ENCODE measurements around the gene ILF3.

ILF3 gene

GRCh38 chr19:10653732-10654609 lies at the start of gene ILF3:
ILF3 (plus strand) TSS chr19:10654346; CDS start chr19:10670606, 16,260 bp downstream.
- Histone ChIP-seq H3K4me1 (ENCODE audit: control insufficient read depth, insufficient read depth, low read length) (peaks cover 10% of the 10 kb centered on the region), H3K27ac (ENCODE audit: low read depth, low read length) (peak within 1 kb of the TSS; percentile 98), H3K27me3 (ENCODE audit: control insufficient read depth, insufficient read depth, low read length) (no peaks in the 10 kb centered on the region), H3K9ac (ENCODE audit: low read depth, low read length) (peak within 1 kb of the TSS; percentile 100), H3K4me3 (ENCODE audit: low read depth, low read length) (peak within 1 kb of the TSS; percentile 87), H3K9me3 (ENCODE audit: control insufficient read depth, insufficient read depth, low read length) (no peaks in the 10 kb centered on the region), H3K36me3 (ENCODE audit: control insufficient read depth, insufficient read depth, low read length) (peaks cover 45% of the 10 kb centered on the region)

GRCh38 chr19:10604460-10604980 lies 49.6 kb upstream of the ILF3 start:
- Histone ChIP-seq H3K9me3 (ENCODE audit: control insufficient read depth, insufficient read depth, low read length) (no peaks in the 10 kb centered on the region), H3K36me3 (ENCODE audit: control insufficient read depth, insufficient read depth, low read length) (no peaks in the 10 kb centered on the region), H3K27me3 (ENCODE audit: control insufficient read depth, insufficient read depth, low read length) (no peaks in the 10 kb centered on the region), H3K9ac (ENCODE audit: low read depth, low read length) (no peak overlapping the region), H3K27ac (ENCODE audit: low read depth, low read length) (peak overlapping the region; percentile 90), H3K4me3 (ENCODE audit: low read depth, low read length) (no peak overlapping the region), H3K4me1 (ENCODE audit: control insufficient read depth, insufficient read depth, low read length) (peaks cover 6% of the 10 kb centered on the region)

DNA sequence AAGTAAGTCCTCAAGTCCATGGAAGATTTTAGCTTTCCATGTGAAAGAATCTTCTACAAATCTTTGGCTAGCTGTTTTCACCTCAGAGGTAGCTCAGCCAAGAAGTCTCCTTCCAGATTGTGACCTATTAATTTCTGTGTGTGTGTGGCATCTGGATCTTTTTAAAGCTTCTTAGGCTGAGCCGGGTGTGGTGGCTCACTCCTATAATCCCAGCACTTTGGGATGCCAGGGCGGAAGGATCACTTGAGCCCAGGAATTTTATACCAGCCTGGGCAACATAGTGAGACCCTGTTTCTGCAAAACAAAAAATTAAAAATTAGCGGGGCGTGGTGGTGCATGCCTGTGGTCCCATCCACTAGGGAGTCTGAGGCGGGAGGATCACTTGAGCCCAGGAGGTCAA lies 42.2 kb upstream of the ILF3 start:
- no peak overlapping the region for H3K9ac ChIP-seq (ENCODE audit: low read depth, low read length)

DNA sequence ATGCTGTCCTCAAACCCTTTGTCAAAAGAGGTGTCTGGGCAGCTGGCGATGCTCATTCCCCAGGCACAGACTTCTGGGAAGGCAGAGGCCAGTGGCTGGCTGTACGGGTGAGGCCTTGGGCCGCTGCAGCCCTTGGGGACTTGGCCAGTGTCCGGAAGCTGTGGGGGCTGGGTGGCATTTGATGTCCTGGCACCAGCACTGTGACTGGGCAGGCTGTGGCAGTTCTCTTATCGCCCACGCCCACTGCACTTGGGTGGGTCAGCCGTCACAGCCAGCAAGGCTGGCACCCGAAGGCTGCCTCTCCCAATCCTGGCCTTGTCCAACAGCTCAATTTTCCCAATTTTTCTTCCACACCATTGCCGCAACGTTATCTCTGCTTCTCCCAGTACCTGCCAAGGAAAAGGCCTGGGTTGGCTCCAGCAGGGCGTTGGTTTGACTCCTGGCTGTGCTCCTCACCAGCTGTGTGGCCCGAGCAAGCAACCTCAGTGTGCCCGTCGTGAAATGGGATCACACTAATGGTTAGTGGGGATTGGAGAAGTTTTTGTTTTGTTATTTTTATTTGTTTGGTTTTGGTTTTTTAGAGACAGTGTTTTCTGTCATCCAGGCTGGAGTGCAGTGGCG lies 41.5 kb upstream of the ILF3 start:
- H3K4me3 ChIP-seq (ENCODE audit: low read depth, low read length) = no peak overlapping the region
- H3K9me3 ChIP-seq (ENCODE audit: control insufficient read depth, insufficient read depth, low read length) = no peaks in the 10 kb centered on the region
- no peaks in the 10 kb centered on the region for H3K36me3 ChIP-seq (ENCODE audit: control insufficient read depth, insufficient read depth, low read length)
- no peaks in the 10 kb centered on the region for H3K27me3 ChIP-seq (ENCODE audit: control insufficient read depth, insufficient read depth, low read length)
- no peaks in the 10 kb centered on the region for H3K4me1 ChIP-seq (ENCODE audit: control insufficient read depth, insufficient read depth, low read length)
- no peak overlapping the region for H3K27ac ChIP-seq (ENCODE audit: low read depth, low read length)
- H3K9ac ChIP-seq (ENCODE audit: low read depth, low read length) = no peak overlapping the region

More for the DNA sequence above, 42.2 kb upstream of the ILF3 start:
- H3K4me3 ChIP-seq (ENCODE audit: low read depth, low read length) = no peak overlapping the region
- H3K27me3 ChIP-seq (ENCODE audit: control insufficient read depth, insufficient read depth, low read length) = no peaks in the 10 kb centered on the region
- H3K27ac ChIP-seq (ENCODE audit: low read depth, low read length) = no peak overlapping the region
- H3K4me1 ChIP-seq (ENCODE audit: control insufficient read depth, insufficient read depth, low read length) = no peaks in the 10 kb centered on the region
- H3K36me3 ChIP-seq (ENCODE audit: control insufficient read depth, insufficient read depth, low read length) = no peaks in the 10 kb centered on the region
- no peaks in the 10 kb centered on the region for H3K9me3 ChIP-seq (ENCODE audit: control insufficient read depth, insufficient read depth, low read length)

- H3K4me1 ChIP-seq (ENCODE audit: control insufficient read depth, insufficient read depth, low read length) = no peaks in the 10 kb centered on the region
- no peaks in the 10 kb centered on the region for H3K27me3 ChIP-seq (ENCODE audit: control insufficient read depth, insufficient read depth, low read length)
- no peaks in the 10 kb centered on the region for H3K9me3 ChIP-seq (ENCODE audit: control insufficient read depth, insufficient read depth, low read length)
- H3K27ac ChIP-seq (ENCODE audit: low read depth, low read length) = no peak overlapping the region
- no peak overlapping the region for H3K4me3 ChIP-seq (ENCODE audit: low read depth, low read length)
- H3K36me3 ChIP-seq (ENCODE audit: control insufficient read depth, insufficient read depth, low read length) = no peaks in the 10 kb centered on the region
- H3K9ac ChIP-seq (ENCODE audit: low read depth, low read length) = no peak overlapping the region
Measured at GRCh38 chr19:10615429-10616023, 38.6 kb upstream of the ILF3 start.

GRCh38 chr19:10617409-10618121 lies 36.6 kb upstream of the ILF3 start:
- Histone ChIP-seq H3K9me3 (ENCODE audit: control insufficient read depth, insufficient read depth, low read length) (no peaks in the 10 kb centered on the region), H3K27ac (ENCODE audit: low read depth, low read length) (no peak overlapping the region), H3K4me3 (ENCODE audit: low read depth, low read length) (no peak overlapping the region), H3K9ac (ENCODE audit: low read depth, low read length) (no peak overlapping the region), H3K36me3 (ENCODE audit: control insufficient read depth, insufficient read depth, low read length) (no peaks in the 10 kb centered on the region), H3K27me3 (ENCODE audit: control insufficient read depth, insufficient read depth, low read length) (no peaks in the 10 kb centered on the region), H3K4me1 (ENCODE audit: control insufficient read depth, insufficient read depth, low read length) (no peaks in the 10 kb centered on the region)

GRCh38 chr19:10618846-10619245 lies 35.3 kb upstream of the ILF3 start:
- no peaks in the 10 kb centered on the region for H3K36me3 ChIP-seq (ENCODE audit: control insufficient read depth, insufficient read depth, low read length)
- H3K9me3 ChIP-seq (ENCODE audit: control insufficient read depth, insufficient read depth, low read length) = no peaks in the 10 kb centered on the region
- H3K27me3 ChIP-seq (ENCODE audit: control insufficient read depth, insufficient read depth, low read length) = no peaks in the 10 kb centered on the region
- no peak overlapping the region for H3K4me3 ChIP-seq (ENCODE audit: low read depth, low read length)
- no peak overlapping the region for H3K9ac ChIP-seq (ENCODE audit: low read depth, low read length)
- no peak overlapping the region for H3K27ac ChIP-seq (ENCODE audit: low read depth, low read length)
- no peaks in the 10 kb centered on the region for H3K4me1 ChIP-seq (ENCODE audit: control insufficient read depth, insufficient read depth, low read length)

DNA sequence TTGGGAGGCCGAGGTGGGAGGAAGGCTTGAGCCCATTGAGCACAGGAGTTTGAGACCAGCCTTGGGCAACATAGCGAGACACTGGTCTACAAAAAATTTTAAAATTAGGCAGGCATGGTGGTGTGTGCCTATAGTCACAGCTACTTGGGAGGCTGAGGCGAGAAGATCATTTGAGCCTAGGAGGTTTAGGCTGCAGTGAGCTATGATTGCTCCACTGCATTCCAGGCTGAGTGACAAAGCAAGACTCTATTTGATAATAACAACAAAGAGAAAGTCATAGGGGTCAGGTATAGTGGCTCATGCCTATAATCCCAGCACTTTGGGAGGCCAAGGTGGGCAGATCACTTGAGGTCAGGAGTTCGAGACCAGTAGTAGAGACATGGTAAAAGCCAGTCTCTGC lies 33.4 kb upstream of the ILF3 start:
- Histone ChIP-seq H3K27me3 (ENCODE audit: control insufficient read depth, insufficient read depth, low read length) (no peaks in the 10 kb centered on the region), H3K4me3 (ENCODE audit: low read depth, low read length) (no peak overlapping the region), H3K4me1 (ENCODE audit: control insufficient read depth, insufficient read depth, low read length) (peaks cover 9% of the 10 kb centered on the region), H3K27ac (ENCODE audit: low read depth, low read length) (no peak overlapping the region), H3K36me3 (ENCODE audit: control insufficient read depth, insufficient read depth, low read length) (no peaks in the 10 kb centered on the region), H3K9ac (ENCODE audit: low read depth, low read length) (no peak overlapping the region), H3K9me3 (ENCODE audit: control insufficient read depth, insufficient read depth, low read length) (no peaks in the 10 kb centered on the region)

GRCh38 chr19:10621966-10622365 lies 32.2 kb upstream of the ILF3 start:
- Histone ChIP-seq H3K4me3 (ENCODE audit: low read depth, low read length) (no peak overlapping the region), H3K9ac (ENCODE audit: low read depth, low read length) (no peak overlapping the region), H3K27me3 (ENCODE audit: control insufficient read depth, insufficient read depth, low read length) (no peaks in the 10 kb centered on the region), H3K36me3 (ENCODE audit: control insufficient read depth, insufficient read depth, low read length) (no peaks in the 10 kb centered on the region), H3K9me3 (ENCODE audit: control insufficient read depth, insufficient read depth, low read length) (no peaks in the 10 kb centered on the region), H3K27ac (ENCODE audit: low read depth, low read length) (no peak overlapping the region), H3K4me1 (ENCODE audit: control insufficient read depth, insufficient read depth, low read length) (peaks cover 12% of the 10 kb centered on the region)

- no peaks in the 10 kb centered on the region for H3K27me3 ChIP-seq (ENCODE audit: control insufficient read depth, insufficient read depth, low read length)
- H3K9me3 ChIP-seq (ENCODE audit: control insufficient read depth, insufficient read depth, low read length) = no peaks in the 10 kb centered on the region
- H3K4me3 ChIP-seq (ENCODE audit: low read depth, low read length) = peak overlapping the region; percentile 77
- H3K9ac ChIP-seq (ENCODE audit: low read depth, low read length) = no peak overlapping the region
- H3K4me1 ChIP-seq (ENCODE audit: control insufficient read depth, insufficient read depth, low read length) = peaks cover 12% of the 10 kb centered on the region
- peaks cover 19% of the 10 kb centered on the region for H3K36me3 ChIP-seq (ENCODE audit: control insufficient read depth, insufficient read depth, low read length)
- H3K27ac ChIP-seq (ENCODE audit: low read depth, low read length) = peak overlapping the region; percentile 83
Measured at GRCh38 chr19:10624585-10624984, 29.6 kb upstream of the ILF3 start.

Data from HUES48 (cell line).